HepG2 (cell line): ENCODE data around the gene TAF4B. TPM values are rescaled to one million over a fixed set of nuclear protein-coding genes. Genes with fewer than 3 reads are reported as not detected.

Experiments
- ATAC-seq: fragments of 200-7000 bp; cut with Tn5 transposase; 3 replicates; pipeline ENCODE4 v1.9.1; 2020; ENCODE audit warnings: mild to moderate bottlenecking, moderate library complexity
- BruUV-seq: library from RNA; stranded (reverse); fragments of 400-500 nt; replicated peaks from 2 replicates; lab custom pipeline; 2021; lab: Mats Ljungman, UMichigan
- CTCF ChIA-PET: fragments of 300-600 bp; formaldehyde crosslinking; extraction: SDS; loops from one replicate; lab custom pipeline; 2021; ENCODE audit warnings: low total read pairs, inconsistent platforms, low intra/inter-chr PET ratio; lab: Yijun Ruan, JAX
- POLR2A ChIA-PET: fragments of 350-600 bp; sonication (Branson Sonifier 250); formaldehyde crosslinking; loops from one replicate; lab custom pipeline; 2020; ENCODE audit warnings: antibody characterized with exemption, inconsistent platforms; lab: Yijun Ruan, JAX
- DNase-seq: peaks from one replicate; pipeline ENCODE4 v3.0.0-alpha.2; 2015; ENCODE audit warnings: low spot score
- FAIRE-seq: peaks from 3 replicates; lab custom pipeline; 2011; peaks lifted over from hg19 to GRCh38; lab: Jason Lieb, UNC
- H2AFZ ChIP-seq: one replicate; pipeline ENCODE4 v1.6.1; 2011; ENCODE audit warnings: low read length, inconsistent platforms
- H3K27ac ChIP-seq: fragments of 300-600 bp; 3 replicates; pipeline ENCODE4 v1.8.0; 2011; ENCODE audit warnings: mixed run types, mild to moderate bottlenecking, mixed read lengths, low read length, inconsistent platforms; ENCODE audit not compliant: insufficient read depth; ENCODE audit errors: extremely low read length
- H3K27me3 ChIP-seq, 2 experiments: fragments of 200-600 bp in 1 of 2; 2 replicates in 1 of 2; 3 replicates in 1 of 2; pipeline versions ENCODE4 v1.6.0 to v1.8.0; 2011; ENCODE audit warnings: low read length in 2 of 2, mild to moderate bottlenecking in 2 of 2, moderate library complexity in 2 of 2, inconsistent platforms in 1 of 2; ENCODE audit not compliant: insufficient read depth in 2 of 2, control insufficient read depth in 1 of 2
- H3K36me3 ChIP-seq, 2 experiments: fragments of 200-600 bp in 1 of 2; replicated peaks in 1 of 2; 2 replicates in 1 of 2; 3 replicates in 1 of 2; pipeline versions ENCODE4 v1.5.1 to v1.8.0; 2011; ENCODE audit warnings: low read length in 2 of 2, inconsistent platforms in 1 of 2; ENCODE audit not compliant: insufficient read depth in 2 of 2, control insufficient read depth in 1 of 2
- H3K4me1 ChIP-seq: 2 replicates; pipeline ENCODE4 v1.5.1; 2012; ENCODE audit warnings: low read length, inconsistent platforms; ENCODE audit not compliant: insufficient read depth
- H3K4me2 ChIP-seq: 2 replicates; pipeline ENCODE4 v1.6.0; 2011; ENCODE audit warnings: low read depth, low read length, inconsistent platforms
- H3K4me3 ChIP-seq, 3 experiments: fragments of 200-600 bp in 1 of 3; sonication (generic), shearing (Covaris generic) in 1 of 3; replicated peaks in 1 of 3; 2 replicates each; pipeline ENCODE4 v1.5.1; 2011 to 2016; ENCODE audit warnings: low read length in 3 of 3, inconsistent platforms in 2 of 3, low read depth in 2 of 3, mild to moderate bottlenecking in 2 of 3, control low read depth in 1 of 3, mixed read lengths in 1 of 3; ENCODE audit not compliant: insufficient read depth in 1 of 3
- H3K79me2 ChIP-seq: one replicate; pipeline ENCODE4 v1.6.1; 2011; ENCODE audit warnings: low read length, inconsistent platforms; ENCODE audit not compliant: insufficient read depth
- H3K9ac ChIP-seq: 2 replicates; pipeline ENCODE4 v1.6.0; 2011; ENCODE audit warnings: mild to moderate bottlenecking, low read depth, low read length, inconsistent platforms; ENCODE audit not compliant: insufficient read depth
- H3K9me3 ChIP-seq: 2 replicates; pipeline ENCODE4 v1.5.1; 2012; ENCODE audit warnings: mild to moderate bottlenecking, low read length
- H4K20me1 ChIP-seq: 2 replicates; pipeline ENCODE4 v1.6.0; 2011; ENCODE audit warnings: inconsistent platforms, mild to moderate bottlenecking, low read length, moderate library complexity; ENCODE audit not compliant: insufficient read depth
- AHR ChIP-seq: IDR thresholded peaks from 2 replicates; pipeline ENCODE4 v1.6.1; 2018; ENCODE audit warnings: missing genetic modification reagents, missing compliant biosample characterization
- BRCA1 ChIP-seq: sonication (generic); formaldehyde crosslinking; IDR thresholded peaks from 2 replicates; pipeline ENCODE4 v1.4.0; 2020; ENCODE audit warnings: missing genetic modification reagents
- CHCHD3 ChIP-seq: sonication (generic); formaldehyde crosslinking; IDR thresholded peaks from 2 replicates; pipeline ENCODE4 v1.8.0; 2022; ENCODE audit warnings: mild to moderate bottlenecking, missing genetic modification reagents, moderate library complexity
- IKZF1 ChIP-seq: fragments of 450-650 bp; IDR thresholded peaks from 2 replicates; pipeline ENCODE4 v1.7.1; 2016
- MXD4 ChIP-seq: IDR thresholded peaks from 2 replicates; pipeline ENCODE4 v1.6.1; 2016; ENCODE audit warnings: mild to moderate bottlenecking, missing biosample characterization, missing genetic modification reagents
- NR1H2 ChIP-seq: sonication (generic); formaldehyde crosslinking; IDR thresholded peaks from 2 replicates; pipeline ENCODE4 v1.8.1; 2022; ENCODE audit warnings: low read depth, missing genetic modification reagents, borderline replicate concordance
- PAWR ChIP-seq: sonication (generic); formaldehyde crosslinking; IDR thresholded peaks from 2 replicates; pipeline ENCODE4 v1.4.0; 2020; ENCODE audit warnings: missing genetic modification reagents, mild to moderate bottlenecking, borderline replicate concordance
- PHF5A ChIP-seq: IDR thresholded peaks from one replicate; pipeline ENCODE4 v1.6.1; 2018; ENCODE audit warnings: low read depth, missing genetic modification reagents; ENCODE audit not compliant: unreplicated experiment
- RORA ChIP-seq: sonication (generic); formaldehyde crosslinking; IDR thresholded peaks from 2 replicates; pipeline ENCODE4 v1.5.0; 2020; ENCODE audit warnings: mild to moderate bottlenecking, missing genetic modification reagents, moderate library complexity
- RXRB ChIP-seq: IDR thresholded peaks from 2 replicates; pipeline ENCODE4 v1.6.1; 2016; ENCODE audit warnings: borderline replicate concordance, missing genetic modification reagents, missing compliant biosample characterization
- SP5 ChIP-seq: IDR thresholded peaks from 2 replicates; pipeline ENCODE4 v1.6.1; 2016; ENCODE audit warnings: low read depth, borderline replicate concordance
- SUZ12 ChIP-seq: fragments of 150-350 bp; IDR thresholded peaks from 2 replicates; pipeline ENCODE4 v1.6.1; 2014; ENCODE audit warnings: low read depth, low read length
- ZC3H4 ChIP-seq: sonication (generic); formaldehyde crosslinking; IDR thresholded peaks from 2 replicates; pipeline ENCODE4 v1.4.0; 2020; ENCODE audit warnings: missing genetic modification reagents, borderline replicate concordance
- ZSCAN22 ChIP-seq: sonication (generic); formaldehyde crosslinking; IDR thresholded peaks from 2 replicates; pipeline ENCODE4 v1.4.0; 2020; ENCODE audit warnings: mild to moderate bottlenecking, missing genetic modification reagents
- WGBS: methylation state at CpG from one replicate; pipeline ENCODE4 v1.1.6; 2017; ENCODE audit warnings: low lambda C conversion rate; 5-methylcytosine and 5-hydroxymethylcytosine counted together
- in situ Hi-C: cut with HindIII; loops from 2 replicates; pipeline ENCODE4 v1.10.0; 2017; ENCODE audit warnings: low pct_unique_long_range_greater_than_20kb; ENCODE audit not compliant: extremely low pct_ligation_motif_present
- intact Hi-C: fragments of 100-400 bp; cut with micrococcal nuclease; formaldehyde crosslinking; loops from one replicate; pipeline ENCODE4 v1.10.0; 2022; ENCODE audit not compliant: unreplicated experiment
- polyA plus RNA-seq, 8 experiments: library from polyadenylated mRNA; depleted of rRNA in 3 of 8; stranded (reverse) in 7 of 8; unstranded in 1 of 8; fragments of >200 nt; fragmentation: Illumina TruSeq in 4 of 8; extraction: Trizol in 4 of 8; gene quantifications; 2 replicates each; pipeline versions ENCODE4 v1.2.1 to v1.2.3, GENCODE V29; 2011 to 2016; ENCODE audit warnings: low read depth in 4 of 8, missing spikeins in 1 of 8, mixed read lengths in 1 of 8; ENCODE audit not compliant: insufficient read depth in 1 of 8
- total RNA-seq, 5 experiments: library from RNA; depleted of rRNA; stranded (reverse); fragments of >200 nt; fragmentation: Illumina TruSeq; extraction: Trizol; gene quantifications; 2 replicates each; pipeline ENCODE4 v1.2.3, GENCODE V29; 2016; ENCODE audit warnings: low read depth in 1 of 5
- TF ChIP-seq, protein P1 (sequence below): IDR thresholded peaks from 2 replicates; pipeline ENCODE4 v1.6.1; 2016
- TF ChIP-seq, protein P2 (sequence below): IDR thresholded peaks from 2 replicates; pipeline ENCODE4 v1.6.1; 2016
- TF ChIP-seq, protein P3 (sequence below): sonication (generic); formaldehyde crosslinking; IDR thresholded peaks from 2 replicates; pipeline ENCODE4 v1.4.0; 2020; ENCODE audit warnings: missing genetic modification reagents

The TAF4B gene
- total and polyA plus RNA-seq, 2 of the 13 experiments (the other 11 are each of a cell fraction or from before 2014, with no cell fraction given): 2.2 to 3.8 TPM

DNA sequence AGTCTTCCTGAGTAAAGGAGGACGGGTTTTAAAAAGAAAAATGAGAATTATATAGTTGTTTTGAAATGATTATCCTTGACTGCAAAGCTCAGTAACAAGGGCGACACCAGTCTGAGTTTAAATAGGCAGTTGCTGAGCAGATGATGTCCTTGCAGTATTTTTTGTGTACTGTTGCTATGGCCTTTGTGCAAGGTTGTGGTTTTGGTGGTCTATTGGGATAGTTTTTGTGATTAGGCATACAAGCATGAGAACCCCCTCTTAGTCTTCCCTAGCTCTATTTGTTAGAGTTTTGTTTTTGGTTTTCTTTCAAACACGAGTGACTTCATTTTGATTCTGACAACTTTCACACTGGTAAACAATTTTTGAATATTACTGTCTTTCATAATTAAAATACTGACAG is 64.1 kb downstream of the TAF4B start:
- no TSS peak for BruUV-seq
- no peak overlapping the region for H3K27ac ChIP-seq
- ChIA-PET CTCF (no interaction called here), POLR2A (no interaction called here)
- peaks cover 8% of the 10 kb centered on the region; the same call in 1 of the 2 replicates for H3K4me1 ChIP-seq
- H4K20me1 ChIP-seq: no peaks in the 10 kb centered on the region
- DNase-seq: no peak
- H3K79me2 ChIP-seq: no peaks in the 10 kb centered on the region
- intact Hi-C loops: no loop called here
- H2AFZ ChIP-seq: no peak overlapping the region
- no peaks in the 10 kb centered on the region for H3K36me3 ChIP-seq
- H3K27me3 ChIP-seq: no peaks in the 10 kb centered on the region
- in situ Hi-C loops: no loop called here
- H3K4me2 ChIP-seq: no peak overlapping the region
- no peak for FAIRE-seq
- ATAC-seq: no peak
- TF ChIP-seq SUZ12 (no peak), RXRB (no peak)
- 54% methylated on average over 3 of the region's 3 CpGs for WGBS
- no peaks in the 10 kb centered on the region for H3K9me3 ChIP-seq
- no peak overlapping the region for H3K9ac ChIP-seq
- no peak overlapping the region for H3K4me3 ChIP-seq

DNA sequence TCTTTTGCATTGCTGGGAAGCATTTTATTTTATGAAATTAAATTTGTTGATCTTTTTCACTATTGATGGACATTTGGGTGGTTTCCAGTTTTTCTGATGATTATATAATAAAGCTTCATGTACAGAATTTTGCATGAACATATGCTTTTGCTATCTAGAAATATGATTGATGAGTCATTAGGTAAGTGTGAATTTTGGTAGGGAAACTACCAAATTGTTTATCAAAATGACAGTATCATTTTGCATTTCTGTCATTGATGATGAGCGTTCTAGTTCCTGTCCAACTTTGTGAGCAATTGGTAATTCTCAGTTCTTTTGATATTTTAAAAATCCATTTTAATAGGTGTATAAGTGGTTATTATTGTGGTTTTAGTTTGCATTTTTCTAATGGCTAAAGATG is 67.7 kb downstream of the TAF4B start:
- in situ Hi-C loops: no loop called here
- no TSS peak for BruUV-seq
- H3K4me3 ChIP-seq: no peak overlapping the region
- no peak overlapping the region for H3K9ac ChIP-seq
- H3K4me1 ChIP-seq: no peaks in the 10 kb centered on the region
- H4K20me1 ChIP-seq: no peaks in the 10 kb centered on the region
- H3K9me3 ChIP-seq: no peaks in the 10 kb centered on the region
- no peaks in the 10 kb centered on the region for H3K79me2 ChIP-seq
- ChIA-PET CTCF (no interaction called here), POLR2A (no interaction called here)
- TF ChIP-seq, protein P1, sequence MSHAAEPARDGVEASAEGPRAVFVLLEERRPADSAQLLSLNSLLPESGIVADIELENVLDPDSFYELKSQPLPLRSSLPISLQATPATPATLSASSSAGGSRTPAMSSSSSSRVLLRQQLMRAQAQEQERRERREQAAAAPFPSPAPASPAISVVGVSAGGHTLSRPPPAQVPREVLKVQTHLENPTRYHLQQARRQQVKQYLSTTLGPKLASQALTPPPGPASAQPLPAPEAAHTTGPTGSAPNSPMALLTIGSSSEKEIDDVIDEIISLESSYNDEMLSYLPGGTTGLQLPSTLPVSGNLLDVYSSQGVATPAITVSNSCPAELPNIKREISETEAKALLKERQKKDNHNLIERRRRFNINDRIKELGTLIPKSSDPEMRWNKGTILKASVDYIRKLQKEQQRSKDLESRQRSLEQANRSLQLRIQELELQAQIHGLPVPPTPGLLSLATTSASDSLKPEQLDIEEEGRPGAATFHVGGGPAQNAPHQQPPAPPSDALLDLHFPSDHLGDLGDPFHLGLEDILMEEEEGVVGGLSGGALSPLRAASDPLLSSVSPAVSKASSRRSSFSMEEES (CRISPR knock-in tag): no peak
- TF ChIP-seq SP5 (CRISPR knock-in tag) (no peak), RORA (no peak), ZSCAN22 (CRISPR knock-in tag) (no peak), IKZF1 (no peak), AHR (CRISPR knock-in tag) (no peak), PHF5A (no peak), MXD4 (CRISPR knock-in tag) (no peak), ZC3H4 (CRISPR knock-in tag) (no peak), PAWR (no peak), BRCA1 (CRISPR knock-in tag) (no peak), NR1H2 (CRISPR knock-in tag) (no peak), CHCHD3 (CRISPR knock-in tag) (no peak)
- TF ChIP-seq, protein P2, sequence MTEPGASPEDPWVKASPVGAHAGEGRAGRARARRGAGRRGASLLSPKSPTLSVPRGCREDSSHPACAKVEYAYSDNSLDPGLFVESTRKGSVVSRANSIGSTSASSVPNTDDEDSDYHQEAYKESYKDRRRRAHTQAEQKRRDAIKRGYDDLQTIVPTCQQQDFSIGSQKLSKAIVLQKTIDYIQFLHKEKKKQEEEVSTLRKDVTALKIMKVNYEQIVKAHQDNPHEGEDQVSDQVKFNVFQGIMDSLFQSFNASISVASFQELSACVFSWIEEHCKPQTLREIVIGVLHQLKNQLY (CRISPR knock-in tag): no peak
- TF ChIP-seq, protein P3, sequence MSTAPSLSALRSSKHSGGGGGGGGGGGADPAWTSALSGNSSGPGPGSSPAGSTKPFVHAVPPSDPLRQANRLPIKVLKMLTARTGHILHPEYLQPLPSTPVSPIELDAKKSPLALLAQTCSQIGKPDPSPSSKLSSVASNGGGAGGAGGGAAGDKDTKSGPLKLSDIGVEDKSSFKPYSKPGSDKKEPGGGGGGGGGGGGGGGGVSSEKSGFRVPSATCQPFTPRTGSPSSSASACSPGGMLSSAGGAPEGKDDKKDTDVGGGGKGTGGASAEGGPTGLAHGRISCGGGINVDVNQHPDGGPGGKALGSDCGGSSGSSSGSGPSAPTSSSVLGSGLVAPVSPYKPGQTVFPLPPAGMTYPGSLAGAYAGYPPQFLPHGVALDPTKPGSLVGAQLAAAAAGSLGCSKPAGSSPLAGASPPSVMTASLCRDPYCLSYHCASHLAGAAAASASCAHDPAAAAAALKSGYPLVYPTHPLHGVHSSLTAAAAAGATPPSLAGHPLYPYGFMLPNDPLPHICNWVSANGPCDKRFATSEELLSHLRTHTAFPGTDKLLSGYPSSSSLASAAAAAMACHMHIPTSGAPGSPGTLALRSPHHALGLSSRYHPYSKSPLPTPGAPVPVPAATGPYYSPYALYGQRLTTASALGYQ: no peak
- H3K36me3 ChIP-seq: no peaks in the 10 kb centered on the region
- H3K4me2 ChIP-seq: no peak overlapping the region
- ATAC-seq (no peak), FAIRE-seq (no peak), DNase-seq (no peak)
- H3K27me3 ChIP-seq: no peaks in the 10 kb centered on the region
- intact Hi-C loops: no loop called here
- 52% methylated on average over 1 of the region's 1 CpG for WGBS
- no peak overlapping the region for H2AFZ ChIP-seq
- no peak overlapping the region for H3K27ac ChIP-seq
